ENCODE results near the gene ELP2.
"Not testable (repeated sequence)": the region's sequence is repeated elsewhere in the genome, so short reads cannot be mapped to it uniquely, and the experiment has no call there.

Gene ELP2, protein sequence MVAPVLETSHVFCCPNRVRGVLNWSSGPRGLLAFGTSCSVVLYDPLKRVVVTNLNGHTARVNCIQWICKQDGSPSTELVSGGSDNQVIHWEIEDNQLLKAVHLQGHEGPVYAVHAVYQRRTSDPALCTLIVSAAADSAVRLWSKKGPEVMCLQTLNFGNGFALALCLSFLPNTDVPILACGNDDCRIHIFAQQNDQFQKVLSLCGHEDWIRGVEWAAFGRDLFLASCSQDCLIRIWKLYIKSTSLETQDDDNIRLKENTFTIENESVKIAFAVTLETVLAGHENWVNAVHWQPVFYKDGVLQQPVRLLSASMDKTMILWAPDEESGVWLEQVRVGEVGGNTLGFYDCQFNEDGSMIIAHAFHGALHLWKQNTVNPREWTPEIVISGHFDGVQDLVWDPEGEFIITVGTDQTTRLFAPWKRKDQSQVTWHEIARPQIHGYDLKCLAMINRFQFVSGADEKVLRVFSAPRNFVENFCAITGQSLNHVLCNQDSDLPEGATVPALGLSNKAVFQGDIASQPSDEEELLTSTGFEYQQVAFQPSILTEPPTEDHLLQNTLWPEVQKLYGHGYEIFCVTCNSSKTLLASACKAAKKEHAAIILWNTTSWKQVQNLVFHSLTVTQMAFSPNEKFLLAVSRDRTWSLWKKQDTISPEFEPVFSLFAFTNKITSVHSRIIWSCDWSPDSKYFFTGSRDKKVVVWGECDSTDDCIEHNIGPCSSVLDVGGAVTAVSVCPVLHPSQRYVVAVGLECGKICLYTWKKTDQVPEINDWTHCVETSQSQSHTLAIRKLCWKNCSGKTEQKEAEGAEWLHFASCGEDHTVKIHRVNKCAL

GRCh38 chr18:36129300-36130038 lies at the start of gene ELP2, which contains the start of gene SLC39A6:
ELP2 (plus strand) TSS chr18:36129899; CDS start chr18:36129934, 35 bp downstream.
SLC39A6 (minus strand) TSS chr18:36129340; CDS start chr18:36127007, 2,333 bp downstream.
- DNase-seq = peak; percentile 96

- not testable (repeated sequence) for DNase-seq
Measured at GRCh38 chr18:36081118-36081517, 48.6 kb upstream of the ELP2 start.

- DNase-seq = no peak
Measured at GRCh38 chr18:36083729-36084128, 46.0 kb upstream of the ELP2 start.

- no peak for DNase-seq
Measured at GRCh38 chr18:36085195-36085594, 44.5 kb upstream of the ELP2 start.

GRCh38 chr18:36086186-36086585 lies 43.5 kb upstream of the ELP2 start:
- no peak for DNase-seq

DNA sequence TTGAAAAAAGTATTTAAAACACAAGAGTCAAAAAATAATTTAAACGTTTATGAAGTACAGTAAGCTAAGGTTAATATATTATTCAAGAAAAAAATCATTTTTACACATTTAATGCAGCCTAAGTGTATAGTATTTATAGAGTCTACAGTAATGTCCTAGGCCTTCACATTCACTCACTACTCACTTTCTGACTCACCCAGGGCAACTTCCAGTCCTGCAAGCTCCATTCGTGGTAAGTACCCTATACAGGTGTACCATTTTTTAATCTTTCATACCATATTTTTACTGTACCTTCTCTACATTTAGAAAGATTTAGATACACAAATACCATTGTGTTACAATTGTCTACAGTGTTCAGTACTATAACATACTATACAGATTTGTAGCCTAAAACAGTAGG lies 41.4 kb upstream of the ELP2 start:
- DNase-seq = no peak

DNA sequence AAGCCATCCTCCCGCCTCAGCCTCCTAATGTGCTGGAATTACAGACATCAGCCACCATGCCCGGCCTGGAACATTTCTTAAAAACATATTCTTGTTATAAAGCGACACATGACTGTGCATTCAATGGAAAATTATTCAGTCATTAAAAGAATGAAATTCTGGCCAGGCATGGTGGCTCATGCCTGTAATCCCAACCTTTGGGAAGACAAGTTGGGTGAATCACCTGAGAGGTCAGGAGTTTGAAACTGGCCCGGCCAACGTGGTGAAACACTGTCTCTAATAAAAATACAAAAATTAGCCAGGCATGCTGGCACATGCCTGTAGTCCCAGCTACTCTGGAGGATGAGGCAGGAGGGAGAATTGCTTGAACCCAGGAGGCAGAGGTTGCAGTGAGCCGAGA lies 40.7 kb upstream of the ELP2 start:
- no peak for DNase-seq

DNA sequence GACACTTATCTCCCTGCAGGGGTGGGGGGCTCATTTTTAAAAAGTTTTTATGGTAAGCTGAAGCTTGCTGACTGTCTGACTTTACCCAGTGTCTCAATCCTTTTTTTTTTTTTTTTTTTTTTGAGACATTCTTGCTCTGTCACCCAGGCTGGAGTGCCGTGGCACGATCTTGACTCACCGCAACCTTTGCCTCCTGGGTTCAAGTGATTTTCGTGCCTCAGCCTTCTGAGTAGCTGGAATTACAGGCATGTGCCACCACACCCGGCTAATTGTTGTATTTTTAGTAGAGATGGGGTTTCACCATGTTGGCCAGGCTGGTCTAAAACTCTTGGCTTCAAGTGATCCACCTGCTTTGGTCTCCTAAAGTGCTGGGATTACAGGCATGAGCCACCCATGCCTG lies 37.6 kb upstream of the ELP2 start:
- not testable (repeated sequence) for DNase-seq

DNA sequence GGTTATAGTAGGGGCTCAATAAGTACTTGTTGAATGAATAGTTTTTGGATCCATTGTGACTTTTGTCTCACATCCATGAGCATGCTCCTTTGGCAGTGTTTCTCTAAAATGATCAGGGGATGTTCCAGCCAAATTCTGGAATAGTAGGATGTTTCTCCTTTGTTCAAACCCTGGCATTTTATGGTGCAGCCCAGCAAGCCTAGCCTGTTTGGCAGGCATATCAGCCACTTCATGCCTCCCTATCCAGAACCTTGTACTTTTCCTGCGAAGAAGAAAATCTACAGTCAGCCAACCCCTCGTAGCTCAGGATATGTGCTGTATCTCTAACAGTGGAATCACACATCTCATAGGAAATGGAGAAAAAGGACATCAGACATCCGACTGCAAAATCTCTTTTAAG lies 35.3 kb upstream of the ELP2 start:
- DNase-seq = no peak

DNA sequence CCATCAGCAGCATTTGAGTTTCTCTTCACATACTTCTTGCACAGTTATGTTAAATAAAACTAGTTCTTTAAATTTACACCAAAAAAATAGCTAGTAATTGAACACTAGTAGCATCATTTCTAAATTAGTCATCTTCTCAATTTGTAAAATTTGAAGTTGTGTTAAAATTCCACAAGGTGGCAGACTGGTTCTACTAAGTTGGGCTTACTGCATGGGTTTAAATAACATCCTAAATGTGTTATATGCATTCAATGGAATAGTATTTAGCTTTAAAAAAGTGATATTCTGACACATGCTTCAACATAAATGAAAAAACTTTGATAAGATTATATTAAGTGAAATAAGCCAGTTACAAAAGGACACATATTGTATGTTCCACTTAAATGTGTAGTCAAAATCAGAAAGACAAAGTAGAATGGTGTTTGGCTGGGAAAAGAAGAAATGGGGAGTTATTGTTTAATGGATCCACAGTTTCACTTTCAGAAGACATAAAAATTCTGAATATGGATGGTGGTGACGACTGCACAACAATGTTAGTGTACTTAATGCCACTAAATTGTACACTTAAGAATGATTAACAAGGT lies 33.7 kb upstream of the ELP2 start:
- DNase-seq = peak; percentile 59

GRCh38 chr18:36096955-36097354 lies 32.7 kb upstream of the ELP2 start:
- DNase-seq = no peak

DNA sequence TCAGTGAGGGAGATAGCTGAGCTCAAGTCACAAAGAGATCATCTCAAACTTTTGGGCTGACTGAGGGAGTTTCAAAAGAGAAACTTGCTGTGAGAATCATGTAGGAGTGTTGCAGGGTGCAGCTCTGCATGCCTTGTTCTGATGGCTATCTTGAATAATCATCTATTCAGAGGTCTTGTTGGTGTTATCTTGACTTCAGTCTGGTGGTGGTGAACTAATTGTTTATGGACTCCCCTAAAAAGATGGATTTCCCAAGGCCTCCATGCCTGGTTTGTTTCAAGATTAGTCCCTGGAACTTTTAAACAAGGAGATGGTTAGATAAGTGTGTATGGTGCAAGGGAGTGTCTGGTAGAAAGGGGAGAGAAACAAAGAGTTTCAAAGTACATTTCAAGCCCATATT lies 30.4 kb upstream of the ELP2 start:
- no peak for DNase-seq

GRCh38 chr18:36101943-36102342 lies 27.8 kb upstream of the ELP2 start:
- no peak for DNase-seq

DNA sequence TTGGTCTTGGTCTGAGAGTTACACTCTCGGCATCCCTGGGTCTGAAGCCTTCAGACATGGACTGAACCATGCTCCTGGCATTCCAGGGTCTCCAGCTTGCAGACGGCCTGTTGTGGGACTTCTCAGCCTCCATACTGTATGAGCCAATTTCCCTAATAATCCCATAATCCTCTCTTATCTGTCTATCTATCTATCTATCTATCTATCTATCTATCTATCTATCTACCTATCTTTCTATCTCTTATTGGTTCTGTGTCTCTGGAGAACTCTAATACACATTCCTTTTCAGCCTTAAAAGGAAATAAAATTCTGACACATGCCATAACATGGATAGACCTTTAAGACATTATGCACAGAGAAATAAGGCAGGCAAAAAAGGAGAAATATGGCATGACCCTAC lies 24.9 kb upstream of the ELP2 start:
- no peak for DNase-seq

DNA sequence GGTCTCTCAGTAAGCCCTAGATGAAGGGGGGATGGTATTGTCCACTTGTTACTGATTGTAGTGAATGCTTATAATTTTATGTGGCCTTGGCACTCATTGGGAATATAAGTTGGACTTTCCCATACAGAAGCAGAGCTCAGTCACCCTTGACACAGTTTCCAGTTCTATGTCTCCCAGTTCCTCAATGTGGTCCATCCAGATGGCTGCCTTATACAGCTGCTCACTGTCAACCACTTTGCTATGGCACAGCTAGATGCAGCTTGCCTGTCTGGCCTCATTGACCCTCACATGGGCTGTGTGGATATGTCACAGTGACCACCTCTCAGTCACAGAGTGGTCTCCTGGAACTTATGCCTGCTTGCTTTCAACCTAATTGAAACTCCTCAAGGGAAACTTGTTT lies 22.2 kb upstream of the ELP2 start:
- no peak for DNase-seq

GRCh38 chr18:36108196-36108595 lies 21.5 kb upstream of the ELP2 start:
- DNase-seq = no peak

DNA sequence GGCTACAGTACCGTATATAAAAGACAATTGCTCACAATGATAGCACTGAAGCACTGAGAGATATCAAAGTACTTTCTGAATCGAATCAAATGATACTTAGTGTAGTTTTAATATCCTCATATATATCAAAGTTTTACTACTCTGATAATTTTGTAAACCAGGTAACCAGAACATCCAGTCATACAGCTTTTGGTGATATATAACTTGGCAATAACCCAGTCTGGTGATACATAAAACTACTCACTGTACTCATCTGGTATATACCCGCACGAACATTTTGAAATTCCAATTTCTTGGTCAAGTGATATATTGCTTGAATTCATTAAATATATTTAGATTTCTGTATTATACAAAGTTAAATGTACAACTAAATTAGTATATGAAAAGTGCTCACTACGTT lies 21.1 kb upstream of the ELP2 start:
- no peak for DNase-seq

DNA sequence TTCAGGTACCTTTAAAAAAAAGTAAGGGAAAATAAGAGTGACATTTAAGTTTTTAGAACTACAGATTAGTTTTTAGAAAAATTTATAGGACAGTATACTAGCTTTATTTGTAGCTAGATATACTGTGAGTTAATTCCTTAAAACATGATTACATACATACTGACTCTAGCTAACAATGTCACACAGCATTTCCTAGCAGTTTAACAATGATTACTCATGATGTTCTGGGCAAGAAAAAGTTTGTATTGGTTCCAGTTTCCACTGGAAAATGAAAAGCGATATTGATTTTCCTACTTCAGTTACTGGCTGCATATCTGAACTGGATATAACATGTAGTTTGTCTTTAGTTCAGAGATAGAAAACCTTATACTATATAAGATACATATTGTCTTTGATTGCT lies 20.0 kb upstream of the ELP2 start:
- no peak for DNase-seq

- DNase-seq = no peak
Measured at GRCh38 chr18:36112302-36112701, 17.4 kb upstream of the ELP2 start.

GRCh38 chr18:36114251-36114650 lies 15.4 kb upstream of the ELP2 start:
- DNase-seq = no peak

DNA sequence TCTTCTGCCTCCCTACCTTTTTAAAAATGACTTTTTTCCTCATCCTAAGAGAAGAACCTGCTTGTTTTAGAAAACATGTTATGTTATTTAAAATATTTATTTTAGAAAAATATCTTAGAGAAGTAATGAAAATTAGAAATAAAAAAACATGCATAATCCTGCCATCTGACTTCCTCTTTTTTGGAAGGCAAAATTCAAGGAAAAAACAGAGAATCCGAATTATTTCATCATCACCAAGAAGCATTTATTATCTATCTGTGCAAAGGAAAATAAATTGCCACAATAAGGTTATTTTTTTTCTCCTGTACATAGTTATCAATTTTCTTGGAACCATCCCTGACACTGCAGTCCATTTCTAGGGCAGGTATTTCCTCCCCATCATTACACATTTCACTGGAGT lies 15.0 kb upstream of the ELP2 start:
- no peak for DNase-seq

- not testable (repeated sequence) for DNase-seq
Measured at GRCh38 chr18:36116771-36117170, 12.9 kb upstream of the ELP2 start.

- DNase-seq = no peak
Measured at GRCh38 chr18:36120297-36120696, 9.4 kb upstream of the ELP2 start.
